Astrocyte (in vitro differentiated cells and primary cell): ENCODE data around the gene ROR2.

Source experiments
- CTCF ChIP-seq: IDR thresholded peaks from 2 replicates; pipeline ENCODE4 v1.5.1; 2011; ENCODE audit warnings: low read depth, mild to moderate bottlenecking, inconsistent platforms, low read length, moderate library complexity; ENCODE audit not compliant: insufficient read depth
- EZH2 ChIP-seq: IDR thresholded peaks from 2 replicates; pipeline ENCODE4 v1.6.1; 2012; ENCODE audit warnings: mild to moderate bottlenecking, low read length, inconsistent platforms; ENCODE audit not compliant: insufficient read depth

- TF ChIP-seq CTCF (no peak), EZH2 (no peak)
Measured at GRCh38 chr9:91842358-91843049, 107.5 kb downstream of the ROR2 start.
